GM18520 (cell line): Measurements from ENCODE around the gene FAM180A.

Source experiments
- ATAC-seq: cut with Tn5 transposase; IDR thresholded peaks from one replicate; pipeline ENCODE4 v1.9.1; 2021; ENCODE audit not compliant: unreplicated experiment

FAM180A gene

DNA sequence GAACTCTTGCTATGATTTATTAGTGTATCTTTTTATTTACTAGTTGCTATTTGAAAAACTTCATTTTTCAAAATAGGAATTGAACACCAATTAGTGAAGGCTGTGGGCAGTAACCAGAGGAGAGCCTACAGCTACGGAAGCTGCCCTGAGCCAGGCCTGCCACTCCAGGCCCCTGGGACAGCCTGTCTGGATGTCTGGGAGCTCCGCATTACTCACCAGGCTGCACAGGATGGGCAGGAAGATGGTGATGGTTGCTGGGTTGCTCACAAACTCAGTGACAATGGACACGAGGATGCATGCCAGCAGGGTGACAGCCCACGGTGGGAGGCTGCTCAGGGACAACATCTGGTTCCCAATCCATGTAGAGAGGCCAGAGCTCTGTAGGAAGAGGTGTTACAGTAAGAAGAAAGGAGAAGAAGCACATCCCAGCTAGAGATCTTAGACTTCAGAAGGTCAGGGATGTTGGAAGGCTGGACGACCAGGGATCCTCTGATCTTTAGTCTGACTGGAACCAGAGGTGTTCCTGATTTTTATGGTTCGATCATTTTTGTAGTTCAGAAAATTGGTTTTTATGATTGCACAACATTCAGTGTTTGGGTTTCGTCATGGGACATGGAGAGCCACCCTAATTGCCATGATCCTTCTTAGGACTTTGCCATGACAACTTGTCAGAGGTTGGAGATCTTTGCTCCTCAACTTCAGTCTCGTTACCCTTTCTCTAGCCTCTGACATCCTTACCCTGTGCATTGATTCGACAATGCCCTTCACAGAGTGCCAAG is 63.1 kb downstream of the FAM180A start:
- ATAC-seq: no peak

GRCh38 chr7:135684699-135685098 is 63.9 kb downstream of the FAM180A start:
- no peak for ATAC-seq

DNA sequence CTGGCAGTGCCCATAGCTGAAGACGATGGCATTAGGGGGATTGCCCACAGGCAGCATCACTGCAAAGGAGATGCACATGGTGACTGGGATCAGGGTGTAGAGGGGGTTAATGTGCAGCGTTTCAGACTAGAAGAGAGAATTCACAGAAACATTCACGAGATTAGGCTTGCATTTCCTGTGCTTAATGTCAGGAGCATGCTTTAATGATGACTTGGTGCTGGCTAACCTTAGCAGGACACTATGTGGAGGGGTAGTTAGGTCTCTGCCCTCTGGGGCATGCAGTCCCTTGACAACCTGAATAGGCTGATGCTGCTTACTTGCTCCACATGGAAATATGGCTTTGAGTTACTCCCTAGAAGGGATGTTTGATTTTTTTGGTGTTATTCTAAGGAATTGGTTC is 64.5 kb downstream of the FAM180A start:
- no peak for ATAC-seq

GRCh38 chr7:135683609-135684008 is 65.0 kb downstream of the FAM180A start:
- ATAC-seq: no peak

DNA sequence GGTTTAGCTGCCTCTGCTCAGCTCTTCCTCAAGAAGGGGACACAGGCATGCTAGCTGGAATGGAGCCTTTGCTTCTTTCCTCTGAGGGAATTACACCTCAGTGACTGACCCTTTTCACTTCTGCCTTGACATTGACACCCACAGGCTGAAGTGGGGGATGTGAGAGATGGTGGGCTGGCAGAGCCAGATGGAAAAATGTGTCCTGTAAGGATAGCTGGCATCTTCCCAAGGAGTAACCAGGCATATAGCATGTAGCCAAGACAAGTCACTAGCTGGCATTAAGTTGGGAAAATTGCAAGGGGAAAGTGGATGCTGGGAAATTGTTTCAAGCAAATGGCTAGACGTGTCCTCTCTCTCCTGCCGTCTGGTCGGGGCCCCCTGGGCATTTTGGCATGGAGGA is 66.4 kb downstream of the FAM180A start:
- ATAC-seq: no peak

- ATAC-seq: no peak
Measured at GRCh38 chr7:135681762-135682161, 66.9 kb downstream of the FAM180A start.
